Lower leg skin (tissue), 4 donors: ENCODE data around the gene AP3B1. TPM values are rescaled to one million over a fixed set of nuclear protein-coding genes. Genes with fewer than 3 reads are reported as not detected.

ENCODE experiments used
- DNase-seq, 2 donors: peaks; one replicate each; pipeline ENCODE4 v3.0.0-alpha.2; 2019; ENCODE audit warnings: low spot score in 2 of 2
- H3K4me3 ChIP-seq: fragments of 200-600 bp; sonication (generic); 2 replicates; pipeline ENCODE4 v1.5.1; 2017; ENCODE audit warnings: mild to moderate bottlenecking, low read depth; ENCODE audit not compliant: poor library complexity, severe bottlenecking
- CTCF ChIP-seq, 3 donors: fragments of 450-650 bp; IDR thresholded peaks; one replicate each; pipeline ENCODE4 v1.5.1; 2016; ENCODE audit warnings: antibody characterized with exemption in 3 of 3, mild to moderate bottlenecking in 3 of 3, moderate library complexity in 2 of 3
- POLR2A ChIP-seq, 2 donors: fragments of 450-650 bp; IDR thresholded peaks; one replicate each; pipeline ENCODE4 v1.6.1; 2016 to 2017; ENCODE audit warnings: antibody characterized with exemption in 2 of 2, mild to moderate bottlenecking in 1 of 2, moderate library complexity in 1 of 2
- WGBS, 2 donors: methylation state at CpG; one replicate each; pipeline ENCODE4 v1.1.5; 2018; 5-methylcytosine and 5-hydroxymethylcytosine counted together
- intact Hi-C: fragments of 100-400 bp; cut with DNase I; formaldehyde crosslinking; loops from one replicate; pipeline ENCODE4 v1.15.0; 2023; ENCODE audit warnings: low total_unique reads
- total RNA-seq, 4 donors: library from RNA; depleted of rRNA; stranded (reverse); fragments of >200 nt; gene quantifications; one replicate each; pipeline ENCODE4 v1.1.0, GENCODE V29; 2016

Gene AP3B1
- total RNA-seq, 4 donors from 2014 or later = 23.5 to 37.7 (median 33.3) TPM

DNA sequence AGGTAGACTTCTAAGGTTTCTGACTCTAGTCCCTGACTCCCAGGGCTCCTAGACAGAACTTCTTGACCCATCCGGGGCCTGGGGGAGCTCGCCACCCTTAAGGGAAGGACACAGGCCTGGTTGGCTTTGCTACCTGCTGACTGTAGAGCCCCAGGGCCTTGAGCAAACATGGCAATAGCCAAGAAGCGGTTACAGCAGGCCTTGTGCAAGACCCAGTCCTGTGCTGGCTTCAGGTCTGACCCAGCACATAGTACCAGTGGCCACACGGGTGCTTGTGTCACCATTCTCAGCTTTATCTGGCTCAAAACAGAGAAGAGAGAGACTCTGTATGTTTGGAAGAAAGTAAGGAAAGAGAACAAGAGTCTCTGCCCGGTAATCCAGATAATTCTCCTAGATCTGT, 41.8 kb downstream of the AP3B1 start:
- intact Hi-C loops = no loop called here
- WGBS, 2 donors = 89 to 93% methylated on average over 5 of the region's 5 CpGs
- no peak for DNase-seq
- no peak overlapping the region for H3K4me3 ChIP-seq
- no peak for TF ChIP-seq POLR2A (IDR thresholded peaks at IDR 0.05)
- no peak for TF ChIP-seq CTCF (IDR thresholded peaks at IDR 0.05)

- 84 to 91% methylated on average over 7 of the region's 7 CpGs for WGBS, 2 donors
- TF ChIP-seq POLR2A (IDR thresholded peaks at IDR 0.05) (no peak), CTCF (IDR thresholded peaks at IDR 0.05) (no peak)
- intact Hi-C loops = no loop called here
- no peak for DNase-seq
- no peak overlapping the region for H3K4me3 ChIP-seq
These were observed 42.7 kb downstream of the AP3B1 start for GRCh38 chr5:78251663-78252284.

DNA sequence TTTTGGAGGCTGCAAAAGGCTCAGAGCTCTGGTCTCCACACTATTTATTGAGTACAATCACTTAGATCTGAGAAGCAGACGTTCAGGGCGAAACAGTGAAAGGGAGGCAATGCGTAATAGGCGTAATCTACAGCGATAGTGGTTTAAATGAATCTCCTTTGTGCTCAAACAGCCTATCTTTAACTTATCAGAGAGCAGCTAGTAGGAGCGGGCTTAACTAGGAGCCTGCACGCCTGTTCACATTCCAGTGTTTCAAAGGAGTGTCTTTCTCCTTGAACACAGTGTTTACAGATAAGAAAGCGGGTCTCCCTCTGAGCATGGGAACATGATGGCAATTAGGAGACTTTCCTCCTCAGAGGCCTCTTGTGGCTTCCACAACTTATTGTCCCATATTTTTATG, 49.4 kb downstream of the AP3B1 start:
- WGBS, 2 donors = 90 to 95% methylated on average over 8 of the region's 8 CpGs
- intact Hi-C loops = no loop called here
- DNase-seq = no peak
- TF ChIP-seq POLR2A (IDR thresholded peaks at IDR 0.05) = no peak
- no peak for TF ChIP-seq CTCF (IDR thresholded peaks at IDR 0.05)
- H3K4me3 ChIP-seq = no peak overlapping the region

DNA sequence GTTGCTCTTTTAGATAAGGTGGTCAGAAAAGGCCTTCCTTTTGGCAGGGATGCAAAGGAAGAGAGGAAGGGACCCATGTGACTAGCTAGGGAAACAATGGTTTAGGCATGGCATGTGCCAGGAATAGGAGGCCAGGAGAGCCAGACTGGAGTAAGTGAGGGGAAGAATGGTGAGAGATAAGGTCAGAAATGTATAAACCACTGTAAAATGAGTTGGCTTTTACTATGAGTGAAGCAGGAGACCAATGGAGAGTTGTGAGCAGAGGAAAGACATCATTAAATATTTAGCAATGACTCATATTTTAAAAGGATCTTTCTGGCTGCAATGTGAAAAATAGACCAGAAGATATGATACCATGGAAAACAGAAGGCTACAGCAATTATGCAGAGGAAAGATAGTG, 50.9 kb downstream of the AP3B1 start:
- DNase-seq = no peak
- intact Hi-C loops = no loop called here
- no peak for TF ChIP-seq POLR2A (IDR thresholded peaks at IDR 0.05)
- H3K4me3 ChIP-seq = no peak overlapping the region

- intact Hi-C loops = no loop called here
- no peak overlapping the region for H3K4me3 ChIP-seq
- no peak for TF ChIP-seq POLR2A (IDR thresholded peaks at IDR 0.05)
- no peak for TF ChIP-seq CTCF (IDR thresholded peaks at IDR 0.05)
- 96% methylated on average over 2 of the region's 2 CpGs for WGBS, 2 donors
- no peak for DNase-seq
These were observed 51.4 kb downstream of the AP3B1 start for GRCh38 chr5:78243091-78243490.

GRCh38 chr5:78242001-78242400, 52.5 kb downstream of the AP3B1 start:
- DNase-seq = no peak
- no peak overlapping the region for H3K4me3 ChIP-seq
- TF ChIP-seq CTCF (IDR thresholded peaks at IDR 0.05) (no peak), POLR2A (IDR thresholded peaks at IDR 0.05) (no peak)
- intact Hi-C loops = no loop called here
- 81 to 82% methylated on average over 1 of the region's 1 CpG for WGBS, 2 donors
